Stomach (tissue), 4 donors: ENCODE results near the gene PPP2R2B.

Experiments used
- CTCF ChIP-seq, 7 experiments: fragments of 450-650 bp in 4 of 7; fragments of 200-600 bp in 3 of 7; sonication (generic) in 3 of 7; IDR thresholded peaks; one replicate each; pipeline ENCODE4 v1.5.1; 2016 to 2019; ENCODE audit warnings: antibody characterized with exemption in 7 of 7, control low read depth in 2 of 7, mild to moderate bottlenecking in 1 of 7
- POLR2A ChIP-seq, 4 donors: fragments of 450-650 bp; IDR thresholded peaks; one replicate each; pipeline ENCODE4 v1.6.1; 2016; ENCODE audit warnings: antibody characterized with exemption in 4 of 4, control low read depth in 2 of 4, mild to moderate bottlenecking in 1 of 4, moderate library complexity in 1 of 4

- TF ChIP-seq POLR2A (IDR thresholded peaks at IDR 0.05) (no peak), CTCF (IDR thresholded peaks at IDR 0.05) (no peak)
Observed at GRCh38 chr5:146671561-146672295, 206.8 kb downstream of the PPP2R2B start.
